ENCODE results near the gene MKS1.

DNA sequence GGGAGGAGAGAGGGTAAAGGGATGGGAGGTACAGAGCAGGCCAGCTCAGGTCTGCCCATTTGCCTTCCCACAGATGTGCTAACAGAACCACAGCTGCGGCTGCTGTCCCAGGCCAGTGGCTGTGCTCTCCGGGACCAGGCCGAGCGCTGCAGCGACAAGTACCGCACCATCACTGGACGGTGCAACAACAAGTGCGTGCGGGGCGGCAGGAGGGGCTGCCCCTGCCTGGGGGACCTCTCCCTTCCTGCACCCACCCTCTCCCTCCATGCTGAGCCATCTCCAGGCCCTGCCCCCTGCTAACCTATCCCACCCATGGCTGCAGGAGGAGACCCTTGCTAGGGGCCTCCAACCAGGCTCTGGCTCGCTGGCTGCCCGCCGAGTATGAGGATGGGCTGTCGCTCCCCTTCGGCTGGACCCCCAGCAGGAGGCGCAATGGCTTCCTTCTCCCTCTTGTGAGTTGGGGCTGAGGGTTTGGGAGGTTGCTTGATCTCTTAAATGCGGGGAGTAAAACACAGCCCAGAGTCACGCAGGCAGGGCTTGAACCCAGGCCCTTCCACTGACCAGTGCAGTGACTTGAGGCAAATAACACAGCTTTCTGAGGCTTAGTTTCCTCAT lies 25.3 kb downstream of the MKS1 start:
- no peak for TF ChIP-seq CTCF (conservative IDR thresholded peaks at IDR 0.05 in 1 of 2, IDR thresholded peaks at IDR 0.05 in 1 of 2; ENCODE audit: low read depth in 1 of 2, low read length in 2 of 2)
- no peak for TF ChIP-seq EZH2 (IDR thresholded peaks at IDR 0.05; ENCODE audit: low read length, missing control alignments)
